Tibial nerve (tissue), 4 donors: ENCODE measurements around the gene TSR1.

Experiments used
- CTCF ChIP-seq, 5 experiments: fragments of 200-600 bp in 3 of 5; fragments of 450-650 bp in 2 of 5; sonication (generic) in 3 of 5; IDR thresholded peaks; one replicate each; pipeline ENCODE4 v1.5.1; 2016 to 2019; ENCODE audit warnings: antibody characterized with exemption in 5 of 5, mild to moderate bottlenecking in 3 of 5, moderate library complexity in 2 of 5
- EP300 ChIP-seq, 2 donors: sonication (generic); formaldehyde crosslinking; IDR thresholded peaks; one replicate each; pipeline ENCODE4 v1.6.1; 2017; ENCODE audit warnings: antibody characterized with exemption in 2 of 2, mild to moderate bottlenecking in 1 of 2

DNA sequence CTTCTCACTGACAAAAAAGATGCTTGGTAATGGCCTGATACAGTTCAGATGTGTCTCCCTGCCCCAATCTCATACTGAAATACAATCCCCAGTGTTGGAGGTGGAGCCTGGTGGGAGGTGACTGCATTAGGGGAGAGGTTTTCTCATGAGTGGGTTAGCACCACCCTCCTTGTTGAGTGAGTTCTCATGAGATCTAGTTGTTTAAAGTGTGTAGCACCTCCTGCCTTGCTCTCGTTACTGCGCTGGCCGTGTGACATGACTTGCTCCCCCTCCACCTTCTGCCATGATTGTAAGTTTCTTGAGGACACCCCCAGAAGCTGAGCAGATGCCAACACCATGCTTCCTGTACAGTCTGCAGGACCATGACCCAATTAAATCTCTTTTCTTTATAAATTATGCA lies 5.0 kb downstream of the TSR1 start:
- TF ChIP-seq CTCF (IDR thresholded peaks at IDR 0.05), result no peak
- no peak for TF ChIP-seq EP300 (IDR thresholded peaks at IDR 0.05)
